HG03066 (cell line): ENCODE data around the gene KNDC1.

Experiments
- ATAC-seq: cut with Tn5 transposase; IDR thresholded peaks from one replicate; pipeline ENCODE4 v1.9.1; 2021; ENCODE audit warnings: low read depth; ENCODE audit not compliant: unreplicated experiment

Gene KNDC1

DNA sequence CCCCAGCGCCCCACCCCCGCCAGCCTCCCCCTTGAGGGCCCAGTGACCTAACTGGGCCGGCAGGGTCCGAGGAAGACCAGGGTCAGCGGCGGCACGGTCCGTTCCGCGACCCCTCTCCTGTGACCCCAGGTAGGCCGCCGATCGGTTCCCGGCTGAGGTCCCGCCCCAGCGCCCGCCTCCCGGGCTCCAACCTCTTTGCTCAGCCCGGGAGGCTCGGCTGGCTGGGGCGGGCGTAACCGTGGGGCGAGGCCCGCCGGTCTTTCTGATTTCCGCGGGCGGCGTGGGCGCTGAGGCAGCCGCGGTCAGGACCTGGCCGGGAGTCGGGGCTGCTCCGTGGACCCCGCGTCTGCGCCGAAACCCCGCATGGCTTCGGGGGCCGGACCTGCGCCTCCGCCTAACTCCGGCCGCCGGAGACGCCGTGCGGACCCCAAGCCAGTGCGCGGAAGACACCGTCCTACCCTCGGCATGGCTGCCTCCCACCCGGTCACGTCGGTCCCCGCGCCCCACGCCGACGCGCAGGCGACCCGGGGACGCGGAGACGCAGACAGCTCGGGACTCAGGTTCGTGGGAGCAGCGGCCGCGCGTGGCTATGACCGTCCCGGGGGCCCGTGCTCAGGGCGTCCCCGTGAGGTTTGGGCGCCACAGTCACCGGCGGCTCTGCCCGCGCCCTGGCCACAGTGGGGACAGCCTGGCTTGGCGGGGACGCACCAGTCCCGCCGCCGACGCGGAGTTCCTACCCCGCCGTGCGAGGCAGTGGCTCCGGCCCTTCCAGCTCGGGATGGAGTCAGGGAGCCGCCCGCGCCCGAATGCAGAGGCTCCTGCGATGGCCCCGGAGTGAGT lies 76.6 kb downstream of the KNDC1 start:
- no peak for ATAC-seq

DNA sequence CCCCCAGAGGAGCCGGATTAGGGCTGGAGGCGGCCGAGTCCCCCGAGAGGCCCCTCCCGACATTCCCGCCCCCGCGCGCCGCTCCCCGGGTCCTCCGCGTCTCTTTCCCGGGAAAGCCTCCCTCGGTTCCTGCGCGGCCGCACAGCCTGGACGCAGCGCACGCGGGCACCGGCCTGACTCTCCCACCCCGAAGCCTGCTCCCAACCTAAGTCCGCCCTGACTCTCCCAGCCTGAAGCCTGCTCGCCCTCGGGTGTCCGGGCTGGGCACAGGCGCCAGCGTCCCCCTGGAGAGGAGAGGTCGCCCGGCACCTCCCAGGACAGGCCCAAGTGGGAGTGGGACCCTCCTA lies 77.2 kb downstream of the KNDC1 start:
- no peak for ATAC-seq

DNA sequence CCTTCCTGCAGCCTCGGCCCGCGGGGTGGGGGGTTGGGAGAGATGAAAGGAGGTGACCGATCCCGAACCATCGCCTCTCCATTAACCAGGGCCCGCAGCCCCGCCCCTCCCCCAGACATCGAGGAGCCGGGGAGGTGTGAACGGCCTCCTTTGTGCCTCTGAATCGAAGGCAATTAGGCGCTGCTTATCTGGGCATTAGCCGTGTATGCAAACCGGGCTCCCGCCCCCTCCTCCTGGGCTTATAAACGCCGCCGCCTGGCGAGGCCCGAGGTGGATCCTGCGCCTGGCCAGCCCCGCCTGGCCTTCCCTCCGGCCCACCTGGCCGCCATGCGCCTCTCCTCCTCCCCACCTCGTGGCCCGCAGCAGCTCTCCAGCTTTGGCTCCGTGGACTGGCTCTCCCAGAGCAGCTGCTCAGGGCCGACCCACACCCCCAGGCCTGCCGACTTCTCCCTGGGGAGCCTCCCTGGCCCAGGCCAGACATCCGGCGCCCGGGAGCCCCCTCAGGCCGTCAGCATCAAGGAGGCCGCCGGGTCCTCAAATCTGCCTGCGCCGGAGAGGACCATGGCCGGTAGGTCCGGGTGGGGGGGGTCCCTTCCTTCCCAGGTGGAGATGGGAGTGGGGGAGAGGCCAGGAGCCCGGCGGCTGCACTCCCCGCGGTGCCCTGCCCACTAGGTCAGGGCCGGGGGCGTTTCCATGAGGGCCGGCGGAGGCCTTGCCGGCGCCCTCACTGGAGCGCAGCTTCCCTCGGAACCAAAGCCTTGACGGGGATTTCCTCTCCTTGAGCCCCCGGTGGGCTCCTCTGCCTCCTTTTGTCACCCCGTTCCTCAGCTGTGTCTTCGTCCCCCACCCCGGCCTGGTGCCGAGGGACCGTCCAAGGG lies 77.8 kb downstream of the KNDC1 start, which contains the start of gene VENTX:
VENTX (plus strand) TSS at position 268 of the 878 bp plus-strand sequence; CDS start at position 328, 60 bp downstream.
- ATAC-seq: no peak

- no peak for ATAC-seq
Measured at GRCh38 chr10:133238466-133238804, 78.4 kb downstream of the KNDC1 start.

- no peak for ATAC-seq
Measured at GRCh38 chr10:133239990-133240389, 80.0 kb downstream of the KNDC1 start.

- ATAC-seq: no peak
Measured at GRCh38 chr10:133241501-133242205, 81.6 kb downstream of the KNDC1 start.

DNA sequence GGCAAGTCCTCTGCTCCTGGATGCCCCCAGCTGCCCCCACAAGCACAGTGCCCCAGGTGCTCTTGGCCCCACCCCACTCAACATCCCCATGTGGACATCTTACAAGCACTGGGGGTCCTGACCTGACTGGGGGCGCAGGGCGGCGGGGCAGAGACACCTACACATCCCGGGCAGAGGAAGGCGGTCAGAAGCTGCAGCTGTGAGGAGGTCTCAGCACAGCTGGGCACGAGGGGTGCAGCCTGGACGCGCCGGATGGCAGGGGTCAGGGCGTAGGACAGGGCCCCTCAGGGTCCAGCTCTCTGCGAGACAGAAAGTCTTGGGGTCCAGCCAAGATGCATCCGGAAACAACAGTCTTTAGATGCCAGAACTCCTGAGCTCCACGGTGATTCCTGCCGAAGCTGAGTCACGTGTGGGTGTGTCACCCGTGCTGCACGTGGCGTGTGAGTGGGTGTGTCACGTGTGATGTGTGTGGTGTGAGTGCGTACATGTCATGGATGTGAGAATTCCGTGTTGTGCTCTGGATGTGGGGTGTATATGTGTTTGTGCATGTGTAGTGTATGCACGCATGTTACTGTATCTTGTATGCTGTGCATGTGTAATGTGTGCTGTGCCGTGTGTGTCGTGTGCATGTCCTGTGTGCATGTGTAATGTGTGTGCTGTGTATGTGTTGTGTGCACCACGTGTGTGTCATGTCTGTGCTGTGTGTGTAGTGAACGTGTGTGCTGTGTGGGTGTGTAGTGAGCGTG lies 82.8 kb downstream of the KNDC1 start:
- no peak for ATAC-seq

DNA sequence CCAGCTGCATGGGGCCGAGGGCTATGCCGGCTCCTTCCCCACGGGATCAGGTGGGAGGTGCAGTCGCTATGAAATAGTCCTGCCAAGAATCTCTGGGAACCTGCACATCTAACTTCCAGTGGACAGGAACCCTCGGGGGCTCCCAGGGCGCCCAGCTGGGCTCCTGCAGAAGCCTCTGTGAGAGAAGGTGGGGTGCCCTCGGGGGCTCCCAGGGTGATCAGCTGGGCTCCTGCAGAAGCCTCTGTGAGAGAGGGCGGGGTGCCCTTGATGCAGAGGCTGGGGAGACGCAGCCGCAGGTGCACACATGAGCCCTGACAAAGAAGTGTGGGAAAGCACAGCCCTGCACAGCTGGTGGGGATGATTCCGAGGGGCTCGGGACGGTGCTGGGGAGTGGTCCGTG lies 83.6 kb downstream of the KNDC1 start:
- no peak for ATAC-seq

DNA sequence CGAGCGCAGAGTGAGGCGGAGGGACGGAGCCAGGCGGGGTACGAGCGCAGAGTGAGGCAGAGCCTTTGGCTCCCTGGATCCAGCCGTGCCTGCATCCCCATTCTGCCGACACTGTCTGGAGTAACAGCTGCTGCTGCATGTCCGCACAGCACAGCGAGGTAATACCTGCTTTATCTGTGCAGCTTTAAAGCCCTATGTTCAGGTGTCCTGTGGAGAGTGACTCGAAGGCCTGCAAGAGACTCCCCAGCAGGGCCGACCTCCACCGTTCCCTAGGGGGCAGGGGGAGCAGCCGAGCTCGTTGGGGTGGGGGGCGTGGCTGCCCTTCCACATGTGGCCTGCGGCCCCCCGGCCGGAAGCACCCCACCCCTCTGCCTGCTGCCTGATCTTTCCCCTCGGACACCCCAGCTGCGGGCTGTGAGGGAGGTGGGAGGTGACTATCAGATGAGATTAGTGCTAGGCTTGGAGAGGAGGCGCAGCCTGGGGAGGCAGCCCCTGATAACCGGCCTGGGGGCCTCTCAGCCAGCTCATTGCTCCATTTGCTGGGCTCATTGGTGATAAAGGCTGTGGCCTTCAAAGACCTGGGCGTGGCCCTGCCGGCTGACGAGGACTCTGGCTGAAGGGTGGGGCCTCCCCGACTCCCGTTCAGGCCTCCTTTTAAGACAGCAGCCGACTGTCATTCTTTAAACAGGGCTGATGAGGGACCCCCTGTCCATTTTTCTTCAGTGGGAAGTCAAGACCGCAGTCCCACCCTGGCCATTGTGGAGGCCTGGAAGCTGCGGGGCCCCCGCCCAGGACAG lies 85.6 kb downstream of the KNDC1 start:
- ATAC-seq: no peak

DNA sequence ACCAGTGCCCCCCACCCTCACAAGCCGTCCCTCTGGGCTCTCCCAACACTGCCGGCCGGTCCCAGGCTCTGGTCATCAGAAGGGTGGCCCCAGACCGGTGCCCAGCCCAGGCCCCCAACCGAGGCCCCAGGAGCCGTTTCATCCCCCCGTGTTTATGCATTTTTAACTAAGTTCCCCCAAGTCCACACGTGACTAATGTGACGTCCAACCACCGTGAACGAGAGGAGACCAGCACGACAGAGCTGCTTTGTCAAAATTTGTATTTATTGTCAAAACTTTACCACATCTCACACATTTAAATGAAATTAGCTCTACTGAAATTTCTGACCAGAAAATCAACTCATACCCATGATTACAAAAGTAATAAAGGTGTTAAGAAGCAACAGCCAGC lies 86.2 kb downstream of the KNDC1 start:
- ATAC-seq: no peak

DNA sequence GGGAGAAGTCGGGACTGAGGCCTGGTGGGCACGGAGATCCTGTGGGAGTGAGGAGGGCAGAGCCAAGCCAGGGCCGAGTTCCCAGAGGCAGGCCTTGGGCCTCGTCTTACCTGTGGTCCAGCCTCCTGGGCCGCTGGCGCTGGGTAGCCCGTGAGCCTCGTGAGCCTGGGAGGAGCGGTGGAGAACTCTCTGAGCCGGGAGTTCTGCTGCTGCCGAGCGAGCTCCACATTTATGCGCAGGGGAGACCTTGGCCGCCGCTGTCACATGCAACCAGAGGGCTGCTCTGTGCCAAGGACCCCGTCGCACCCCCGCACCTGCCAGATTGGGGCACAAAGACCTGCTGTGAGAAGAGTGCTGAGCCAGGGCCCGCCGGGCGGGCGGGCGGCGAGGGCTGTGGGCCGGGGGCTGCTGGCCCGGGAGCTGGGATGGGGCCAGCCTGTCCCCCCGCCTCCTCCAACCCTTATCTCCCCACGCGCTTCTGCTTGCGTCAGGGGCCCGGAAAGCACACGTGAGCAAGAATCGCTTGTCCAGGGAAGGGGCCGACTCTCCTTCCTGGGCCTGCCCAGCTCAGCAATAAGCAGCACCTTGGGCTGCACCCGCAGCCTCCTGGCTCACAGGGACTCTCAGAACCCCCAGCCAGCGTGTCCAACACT lies 87.8 kb downstream of the KNDC1 start:
- no peak for ATAC-seq

- no peak for ATAC-seq
Measured at GRCh38 chr10:133248334-133248715, 88.3 kb downstream of the KNDC1 start.

GRCh38 chr10:133249094-133249780 lies 89.2 kb downstream of the KNDC1 start:
- ATAC-seq: no peak

DNA sequence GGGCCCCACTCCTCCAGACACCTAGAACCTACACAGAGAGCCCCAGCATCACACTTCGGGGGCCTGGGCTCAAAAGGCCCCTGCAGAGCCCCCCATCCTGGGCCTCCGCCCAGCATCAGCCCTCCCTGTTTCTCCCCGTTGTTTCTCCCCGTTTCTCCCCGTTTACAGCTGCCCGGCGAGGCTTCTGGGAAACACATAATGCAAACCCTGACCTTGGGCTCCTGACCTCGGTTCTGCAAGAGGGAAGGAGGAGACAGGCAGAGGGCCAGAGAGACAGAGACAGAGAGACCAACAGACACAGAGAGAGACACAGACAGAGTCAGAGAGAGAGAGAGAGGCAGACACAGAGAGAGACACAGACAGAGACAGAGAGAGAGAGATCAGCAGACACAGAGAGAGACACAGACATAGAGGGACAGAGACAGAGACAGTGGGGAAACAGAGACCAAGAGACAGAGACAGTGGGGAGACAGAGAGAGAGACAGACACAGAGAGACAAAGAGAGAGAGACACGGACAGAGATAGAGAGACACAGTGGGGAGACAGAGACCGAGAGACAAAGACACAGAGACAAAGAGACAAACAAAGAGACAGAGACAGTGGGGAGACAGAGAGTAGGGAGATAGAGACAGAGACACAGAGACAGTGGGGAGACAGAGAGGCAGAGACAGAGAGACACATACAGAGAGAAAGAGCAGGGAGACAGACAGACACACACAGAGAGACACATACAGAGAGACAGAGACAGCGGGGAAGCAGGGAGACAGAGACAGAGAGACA lies 90.1 kb downstream of the KNDC1 start:
- ATAC-seq: no peak

GRCh38 chr10:133251388-133252222 lies 91.6 kb downstream of the KNDC1 start:
- no peak for ATAC-seq

- no peak for ATAC-seq
Measured at GRCh38 chr10:133252223-133252552, 92.2 kb downstream of the KNDC1 start.

GRCh38 chr10:133253361-133253955 lies 93.4 kb downstream of the KNDC1 start:
- ATAC-seq: no peak
